Duodenal mucosa (tissue), 2 donors: ENCODE data around the gene GRID1.

ENCODE experiments used
- H3K27ac ChIP-seq: one replicate; pipeline ENCODE4 v1.7.0; 2013; ENCODE audit warnings: low read depth, low read length
- H3K27me3 ChIP-seq, 2 donors: one replicate each; pipeline ENCODE4 v1.7.0; 2013; ENCODE audit warnings: low read length in 2 of 2, control low read depth in 1 of 2; ENCODE audit not compliant: insufficient read depth in 2 of 2, control insufficient read depth in 1 of 2
- H3K36me3 ChIP-seq, 2 donors: one replicate each; pipeline ENCODE4 v1.7.0; 2013; ENCODE audit warnings: low read length in 2 of 2, control low read depth in 1 of 2; ENCODE audit not compliant: insufficient read depth in 2 of 2, control insufficient read depth in 1 of 2
- H3K4me1 ChIP-seq, 2 donors: one replicate each; pipeline ENCODE4 v1.7.0; 2013; ENCODE audit warnings: low read length in 2 of 2, control low read depth in 1 of 2; ENCODE audit not compliant: insufficient read depth in 2 of 2, control insufficient read depth in 1 of 2
- H3K4me3 ChIP-seq, 2 donors: one replicate each; pipeline ENCODE4 v1.7.0; 2013; ENCODE audit warnings: low read length in 2 of 2, low read depth in 1 of 2
- H3K9ac ChIP-seq, 2 donors: one replicate each; pipeline ENCODE4 v1.7.0; 2013; ENCODE audit warnings: low read length in 2 of 2, low read depth in 1 of 2
- H3K9me3 ChIP-seq, 2 donors: one replicate each; pipeline ENCODE4 v1.7.0; 2013; ENCODE audit warnings: low read length in 2 of 2, control low read depth in 1 of 2; ENCODE audit not compliant: control insufficient read depth in 1 of 2

The GRID1 gene

DNA sequence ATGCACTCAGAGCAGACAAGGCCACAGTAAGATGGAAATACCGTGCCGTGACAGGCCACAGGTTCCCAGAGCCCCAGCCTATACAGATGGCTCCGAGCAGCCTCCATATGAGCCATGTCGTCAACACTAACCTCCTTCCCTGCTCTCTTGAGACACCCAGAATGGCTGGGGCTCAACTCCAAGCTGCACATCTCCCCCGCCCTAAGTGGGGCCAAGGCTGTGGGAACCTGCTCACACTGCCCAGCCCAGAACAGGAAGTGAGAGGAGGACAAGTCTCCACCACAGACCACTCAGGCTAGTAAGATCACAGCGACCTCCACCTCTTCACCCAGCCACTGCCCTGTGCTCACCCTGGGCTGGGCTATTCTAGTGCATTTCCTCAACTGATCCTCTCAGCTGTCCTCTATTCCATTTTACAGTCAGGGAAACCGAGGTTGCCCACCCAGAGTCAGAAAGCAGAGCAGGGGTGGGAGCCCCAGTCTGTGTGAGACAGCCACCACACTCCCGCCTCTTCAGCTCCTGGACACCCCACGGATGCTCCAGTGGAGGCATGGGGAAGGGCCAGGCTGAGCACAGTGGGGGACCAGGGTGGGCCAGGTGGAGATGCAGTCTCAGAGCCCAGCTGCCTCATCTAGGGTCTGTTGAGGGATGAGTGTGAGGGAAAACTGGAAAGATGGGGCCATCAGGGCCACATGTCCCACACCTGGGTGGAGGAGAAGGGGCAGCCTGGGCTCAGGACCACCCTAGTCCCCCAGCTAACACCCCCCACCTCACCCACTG is 11.6 kb downstream of the GRID1 start:
- no peak overlapping the region for H3K27ac ChIP-seq

GRCh38 chr10:86353506-86354485 is 12.8 kb downstream of the GRID1 start:
- Histone ChIP-seq H3K4me1 (peaks cover 3 to 10% of the 10 kb centered on the region in 2 donors), H3K4me3 (no peak overlapping the region), H3K36me3 (no peaks in the 10 kb centered on the region), H3K9me3 (no peaks in the 10 kb centered on the region), H3K27me3 (no peaks in the 10 kb centered on the region), H3K27ac (no peak overlapping the region), H3K9ac (no peak overlapping the region)

More for the DNA sequence above, 11.6 kb downstream of the GRID1 start:
- no peaks in the 10 kb centered on the region for H3K36me3 ChIP-seq
- no peaks in the 10 kb centered on the region for H3K9me3 ChIP-seq
- H3K27me3 ChIP-seq: no peaks in the 10 kb centered on the region
- H3K4me1 ChIP-seq: peaks cover 3 to 10% of the 10 kb centered on the region in 2 donors
- H3K9ac ChIP-seq: no peak overlapping the region
- H3K4me3 ChIP-seq: no peak overlapping the region

GRCh38 chr10:86350897-86351296 is 15.7 kb downstream of the GRID1 start:
- no peak overlapping the region for H3K27ac ChIP-seq
- no peaks in the 10 kb centered on the region for H3K9me3 ChIP-seq
- no peaks in the 10 kb centered on the region for H3K27me3 ChIP-seq
- H3K4me3 ChIP-seq: no peak overlapping the region
- no peak overlapping the region for H3K9ac ChIP-seq
- peaks cover 3 to 10% of the 10 kb centered on the region in 2 donors for H3K4me1 ChIP-seq
- no peaks in the 10 kb centered on the region for H3K36me3 ChIP-seq

DNA sequence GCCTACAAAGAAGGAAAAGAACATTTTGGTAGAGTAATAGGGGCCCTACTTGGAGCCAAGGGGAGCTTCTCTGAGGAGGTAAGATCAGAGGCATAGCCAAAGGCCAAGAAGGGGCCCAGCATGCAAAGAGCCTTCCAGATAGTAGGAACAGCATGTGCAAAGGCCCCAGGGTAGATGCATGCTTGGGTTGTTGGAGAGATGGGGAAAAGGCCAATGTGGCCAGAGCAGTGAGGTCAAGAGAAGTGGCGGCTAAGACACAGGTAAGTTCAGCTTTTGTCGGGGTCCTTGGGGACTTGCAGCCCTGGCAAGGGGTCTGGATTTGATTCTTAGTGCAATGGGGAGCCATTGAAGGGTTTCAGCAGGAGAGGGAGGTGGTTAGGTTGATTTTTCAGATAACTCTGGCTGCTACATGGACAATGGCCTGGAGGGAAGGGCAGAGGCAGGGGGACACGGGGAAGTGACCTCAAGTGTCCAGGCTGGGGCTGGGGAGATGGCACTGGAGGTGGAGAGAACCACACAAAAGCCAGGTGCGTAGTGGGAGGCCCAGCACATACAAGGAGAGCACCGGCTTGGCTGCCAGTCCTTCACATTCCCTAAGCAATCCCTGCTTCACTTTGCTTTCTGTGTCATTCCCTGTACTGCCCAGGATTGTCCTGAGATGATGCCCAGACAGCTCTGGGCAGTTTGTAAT is 16.5 kb downstream of the GRID1 start:
- no peaks in the 10 kb centered on the region for H3K36me3 ChIP-seq
- H3K27me3 ChIP-seq: no peaks in the 10 kb centered on the region
- no peak overlapping the region for H3K9ac ChIP-seq
- no peak overlapping the region for H3K27ac ChIP-seq
- peaks cover 0 to 2% of the 10 kb centered on the region in 2 donors for H3K4me1 ChIP-seq
- H3K4me3 ChIP-seq: no peak overlapping the region
- no peaks in the 10 kb centered on the region for H3K9me3 ChIP-seq

- H3K4me3 ChIP-seq: no peak overlapping the region
- H3K27me3 ChIP-seq: no peaks in the 10 kb centered on the region
- no peaks in the 10 kb centered on the region for H3K4me1 ChIP-seq
- no peak overlapping the region for H3K9ac ChIP-seq
- H3K27ac ChIP-seq: no peak overlapping the region
- H3K36me3 ChIP-seq: no peaks in the 10 kb centered on the region
- H3K9me3 ChIP-seq: no peaks in the 10 kb centered on the region
These were observed 17.1 kb downstream of the GRID1 start for GRCh38 chr10:86349474-86349873.

- H3K27me3 ChIP-seq: no peaks in the 10 kb centered on the region
- no peak overlapping the region for H3K9ac ChIP-seq
- H3K4me1 ChIP-seq: no peaks in the 10 kb centered on the region
- no peaks in the 10 kb centered on the region for H3K9me3 ChIP-seq
- H3K27ac ChIP-seq: no peak overlapping the region
- H3K4me3 ChIP-seq: no peak overlapping the region
- no peaks in the 10 kb centered on the region for H3K36me3 ChIP-seq
These were observed 18.0 kb downstream of the GRID1 start for GRCh38 chr10:86348321-86349210.

- no peak overlapping the region for H3K27ac ChIP-seq
- H3K4me3 ChIP-seq: no peak overlapping the region
- no peaks in the 10 kb centered on the region for H3K9me3 ChIP-seq
- H3K4me1 ChIP-seq: no peaks in the 10 kb centered on the region
- H3K36me3 ChIP-seq: no peaks in the 10 kb centered on the region
- H3K27me3 ChIP-seq: no peaks in the 10 kb centered on the region
- no peak overlapping the region for H3K9ac ChIP-seq
These were observed 18.7 kb downstream of the GRID1 start for GRCh38 chr10:86347856-86348255.

GRCh38 chr10:86346799-86347665 is 19.6 kb downstream of the GRID1 start:
- Histone ChIP-seq H3K9me3 (no peaks in the 10 kb centered on the region), H3K27me3 (no peaks in the 10 kb centered on the region), H3K9ac (no peak overlapping the region), H3K4me1 (no peaks in the 10 kb centered on the region), H3K27ac (no peak overlapping the region), H3K4me3 (no peak overlapping the region), H3K36me3 (no peaks in the 10 kb centered on the region)
